ENCODE data around the gene CBX4. TPM values are rescaled to one million over a fixed set of nuclear protein-coding genes. Genes with fewer than 3 reads are reported as not detected.

Gene CBX4
- total and polyA plus RNA-seq, 10 of the 15 experiments (the other 5 are each of a cell fraction or from before 2014, with no cell fraction given): 0.69 to 24.6 (median 4.2) TPM

DNA sequence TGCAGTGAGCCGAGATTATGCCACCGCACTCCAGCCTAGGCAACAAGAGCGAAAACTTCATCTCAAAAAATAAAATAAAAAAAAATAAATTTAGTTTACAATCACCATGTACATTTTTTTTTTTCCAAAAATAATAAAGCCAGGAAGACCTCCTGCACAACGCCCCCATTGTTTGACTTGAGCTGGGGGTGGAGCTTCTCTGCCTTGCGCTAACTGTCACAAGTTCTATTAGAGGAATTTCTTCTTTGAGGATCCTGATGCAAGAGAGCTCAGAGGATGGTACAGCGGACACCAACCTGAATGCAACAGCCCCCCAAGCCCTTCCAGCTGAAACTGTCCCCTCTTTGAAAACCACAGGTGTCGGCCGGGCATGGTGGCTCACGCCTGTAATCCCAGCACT, 24.9 kb upstream of the CBX4 start:
- no TSS peak for BruUV-seq (replicated peaks)
- no peak overlapping the region for H2AFZ ChIP-seq (ENCODE audit: control insufficient read depth, low read depth, low read length)
- CTCF ChIA-PET: no interaction called here
- peaks cover 4% of the 10 kb centered on the region for H3K4me1 ChIP-seq (ENCODE audit: control insufficient read depth, insufficient read depth, low read length)
- H4K20me1 ChIP-seq (ENCODE audit: control insufficient read depth, insufficient read depth): no peaks in the 10 kb centered on the region
- no peak for FAIRE-seq
- no peak for ATAC-seq
- no peaks in the 10 kb centered on the region for H3K9me3 ChIP-seq (replicated peaks; ENCODE audit: control insufficient read depth, insufficient read depth, low read length)
- no peaks in the 10 kb centered on the region for H3K36me3 ChIP-seq (ENCODE audit: control insufficient read depth in 2 of 2, insufficient read depth in 2 of 2, low read length in 1 of 2)
- no peak overlapping the region for H3K9ac ChIP-seq (ENCODE audit: control insufficient read depth, insufficient read depth, low read length)
- no peak for DNase-seq (ENCODE audit: low read depth, low spot score)
- intact Hi-C loops (cut with micrococcal nuclease; ENCODE audit: unreplicated experiment) (no loop called here), in situ Hi-C loops (cut with MboI) (no loop called here)
- no peak overlapping the region for H3K4me3 ChIP-seq
- RAD21 ChIA-PET (ENCODE audit: unreplicated experiment): no interaction called here
- TF ChIP-seq MTA3 (IDR thresholded peaks at IDR 0.05; ENCODE audit: borderline replicate concordance, low read length) (no peak), SMC3 (IDR thresholded peaks at IDR 0.05; ENCODE audit: borderline replicate concordance, low read length) (no peak), EGR1 (IDR thresholded peaks at IDR 0.05; ENCODE audit: borderline replicate concordance in 1 of 2, low read depth in 2 of 2, low read length in 2 of 2) (no peak), CBFB (IDR thresholded peaks at IDR 0.05; ENCODE audit: low read depth) (no peak), MXI1 (IDR thresholded peaks at IDR 0.05; ENCODE audit: low read depth, low read length) (no peak), BACH1 (IDR thresholded peaks at IDR 0.05; ENCODE audit: borderline replicate concordance) (no peak), BMI1 (IDR thresholded peaks at IDR 0.05; ENCODE audit: borderline replicate concordance) (no peak), JUND (IDR thresholded peaks at IDR 0.05; ENCODE audit: low read depth, low read length) (no peak), NFYA (IDR thresholded peaks at IDR 0.05; ENCODE audit: borderline replicate concordance, low read depth, low read length) (no peak), CHD4 (IDR thresholded peaks at IDR 0.05) (no peak)
- TF ChIP-seq, protein P1, sequence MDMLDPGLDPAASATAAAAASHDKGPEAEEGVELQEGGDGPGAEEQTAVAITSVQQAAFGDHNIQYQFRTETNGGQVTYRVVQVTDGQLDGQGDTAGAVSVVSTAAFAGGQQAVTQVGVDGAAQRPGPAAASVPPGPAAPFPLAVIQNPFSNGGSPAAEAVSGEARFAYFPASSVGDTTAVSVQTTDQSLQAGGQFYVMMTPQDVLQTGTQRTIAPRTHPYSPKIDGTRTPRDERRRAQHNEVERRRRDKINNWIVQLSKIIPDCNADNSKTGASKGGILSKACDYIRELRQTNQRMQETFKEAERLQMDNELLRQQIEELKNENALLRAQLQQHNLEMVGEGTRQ (IDR thresholded peaks at IDR 0.05; ENCODE audit: borderline replicate concordance, low read depth, low read length): no peak
- 60% methylated on average over 9 of the region's 9 CpGs for WGBS (ENCODE audit: insufficient coverage, insufficient replicate concordance, low lambda C conversion rate, missing lambda C conversion rate)
- no peak overlapping the region for H3K27ac ChIP-seq (ENCODE audit: control insufficient read depth, insufficient read depth)
- SMC1A ChIA-PET (ENCODE audit: uncharacterized antibody, unreplicated experiment): interaction anchor here (1.5 kb wide), 1 partner anchor 9 kb away, joined by 4 read pairs; no protein-coding TSS in a partner anchor
- peaks cover 0 to 3% of the 10 kb centered on the region in 2 experiments; a peak in 2 of 4 replicates for H3K27me3 ChIP-seq (replicated peaks in 1 of 2; ENCODE audit: control insufficient read depth in 2 of 2, insufficient read depth in 2 of 2, low read length in 1 of 2)
- H3K79me2 ChIP-seq (ENCODE audit: control insufficient read depth, insufficient read depth, low read length): no peaks in the 10 kb centered on the region
- POLR2A ChIA-PET: no interaction called here
- no peak overlapping the region for H3K4me2 ChIP-seq (ENCODE audit: control insufficient read depth, insufficient read depth)
